H1 (cell line): ENCODE data around the gene SLC28A1. TPM values are rescaled to one million over a fixed set of nuclear protein-coding genes. Genes with fewer than 3 reads are reported as not detected.

Source experiments
- CTCF ChIA-PET: fragments of 300-600 bp; sonication (Branson Sonifier 250); formaldehyde crosslinking; loops from one replicate; lab custom pipeline; 2021; ENCODE audit not compliant: partially characterized antibody; lab: Charles Lee
- POLR2A ChIA-PET: fragments of 300-600 bp; sonication (Branson Sonifier 250); formaldehyde crosslinking; loops from one replicate; lab custom pipeline; 2021; ENCODE audit warnings: inconsistent platforms; ENCODE audit not compliant: partially characterized antibody; lab: Charles Lee
- DNase-seq, 2 experiments: peaks; one replicate each; pipeline versions ENCODE4 v3.0.0 to v3.0.0-alpha.2; 2010 to 2022; ENCODE audit warnings: low spot score in 2 of 2, low read depth in 1 of 2, mixed read lengths in 1 of 2
- FAIRE-seq: peaks from 2 replicates; lab custom pipeline; 2011; peaks lifted over from hg19 to GRCh38; lab: Jason Lieb, UNC
- H2AFZ ChIP-seq: 2 replicates; pipeline ENCODE4 v1.8.1; 2012; ENCODE audit warnings: low read length, inconsistent platforms
- H2AK5ac ChIP-seq: 2 replicates; pipeline ENCODE4 v1.6.1; 2013; ENCODE audit warnings: low read depth, low read length
- H2BK120ac ChIP-seq: replicated peaks from 2 replicates; pipeline ENCODE3; 2013; ENCODE audit warnings: low read depth, low read length, inconsistent platforms
- H2BK12ac ChIP-seq: 2 replicates; pipeline ENCODE4 v1.6.1; 2013; ENCODE audit warnings: low read depth, low read length
- H2BK15ac ChIP-seq: 2 replicates; pipeline ENCODE4 v1.6.1; 2013; ENCODE audit warnings: low read length
- H2BK20ac ChIP-seq: 2 replicates; pipeline ENCODE4 v1.6.1; 2013; ENCODE audit warnings: low read length
- H2BK5ac ChIP-seq: 2 replicates; pipeline ENCODE4 v1.6.1; 2013; ENCODE audit warnings: low read depth, low read length
- H3K14ac ChIP-seq: 2 replicates; pipeline ENCODE4 v1.6.1; 2013; ENCODE audit warnings: inconsistent platforms; ENCODE audit not compliant: insufficient read length
- H3K18ac ChIP-seq: 2 replicates; pipeline ENCODE4 v1.6.1; 2013; ENCODE audit warnings: low read length; ENCODE audit errors: extremely low read depth
- H3K23ac ChIP-seq: 2 replicates; pipeline ENCODE4 v1.6.1; 2013; ENCODE audit warnings: inconsistent platforms; ENCODE audit not compliant: insufficient read length
- H3K23me2 ChIP-seq: 2 replicates; pipeline ENCODE4 v1.6.1; 2013; ENCODE audit warnings: low read depth, low read length
- H3K27ac ChIP-seq: 2 replicates; pipeline ENCODE4 v1.6.1; 2011; ENCODE audit warnings: low read depth, low read length, inconsistent platforms
- H3K27me3 ChIP-seq, 4 experiments: replicated peaks in 1 of 4; 1 replicate in 1 of 4; 2 replicates in 3 of 4; pipeline versions ENCODE4 v1.6.1 to v1.8.1; 2011 to 2013; ENCODE audit warnings: low read length in 3 of 4, mild to moderate bottlenecking in 3 of 4, inconsistent platforms in 2 of 4, mixed read lengths in 2 of 4, moderate library complexity in 1 of 4; ENCODE audit not compliant: control insufficient read depth in 3 of 4, insufficient read depth in 3 of 4; ENCODE audit errors: extremely low read depth in 1 of 4
- H3K36me3 ChIP-seq, 4 experiments: 2 replicates each; pipeline versions ENCODE4 v1.6.1 to v1.8.1; 2011 to 2013; ENCODE audit warnings: mild to moderate bottlenecking in 4 of 4, low read length in 3 of 4, moderate library complexity in 2 of 4, control low read depth in 1 of 4, inconsistent platforms in 1 of 4; ENCODE audit not compliant: insufficient read depth in 4 of 4, control insufficient read depth in 2 of 4
- H3K4ac ChIP-seq: replicated peaks from 2 replicates; pipeline ENCODE3; 2013; ENCODE audit warnings: low read length, low read depth, mixed read lengths, inconsistent platforms; ENCODE audit not compliant: insufficient read length
- H3K4me1 ChIP-seq, 4 experiments: replicated peaks in 1 of 4; 1 replicate in 1 of 4; 2 replicates in 3 of 4; pipeline versions ENCODE4 v1.6.1 to v1.8.1; 2011 to 2013; ENCODE audit warnings: low read length in 3 of 4, inconsistent platforms in 2 of 4, mixed read lengths in 1 of 4; ENCODE audit not compliant: insufficient read depth in 4 of 4, control insufficient read depth in 3 of 4
- H3K4me2 ChIP-seq, 2 experiments: 2 replicates each; pipeline versions ENCODE4 v1.6.1 to v1.8.1; 2011 to 2013; ENCODE audit warnings: low read depth in 2 of 2, low read length in 2 of 2, control low read depth in 1 of 2, inconsistent platforms in 1 of 2, mild to moderate bottlenecking in 1 of 2; ENCODE audit not compliant: insufficient read depth in 1 of 2
- H3K4me3 ChIP-seq, 4 experiments: fragments of 200-600, 300-600 bp in 1 of 4; sonication (generic), shearing (Covaris generic), sonication (Bioruptor Twin) in 1 of 4; 2 replicates each; pipeline versions ENCODE4 v1.5.1 to v1.8.1; 2011 to 2016; ENCODE audit warnings: low read length in 4 of 4, low read depth in 3 of 4, control low read depth in 2 of 4, inconsistent platforms in 2 of 4, mild to moderate bottlenecking in 2 of 4, mixed read lengths in 1 of 4, moderate library complexity in 1 of 4; ENCODE audit not compliant: insufficient read depth in 2 of 4; ENCODE audit errors: extremely low read depth in 1 of 4
- H3K56ac ChIP-seq: replicated peaks from 2 replicates; pipeline ENCODE3; 2013; ENCODE audit warnings: low read depth, mild to moderate bottlenecking, mixed read lengths, low read length, inconsistent platforms; ENCODE audit not compliant: insufficient read length
- H3K79me1 ChIP-seq: 2 replicates; pipeline ENCODE4 v1.6.1; 2013; ENCODE audit warnings: low read depth, low read length, control low read depth
- H3K79me2 ChIP-seq, 2 experiments: 2 replicates each; pipeline versions ENCODE4 v1.6.1 to v1.8.1; 2012 to 2013; ENCODE audit warnings: low read length in 2 of 2, mild to moderate bottlenecking in 2 of 2, inconsistent platforms in 1 of 2; ENCODE audit not compliant: insufficient read depth in 2 of 2, control insufficient read depth in 1 of 2
- H3K9ac ChIP-seq, 4 experiments: replicated peaks in 1 of 4; 1 replicate in 1 of 4; 2 replicates in 3 of 4; pipeline versions ENCODE4 v1.6.1 to v1.8.1; 2011 to 2013; ENCODE audit warnings: low read depth in 3 of 4, low read length in 3 of 4, control low read depth in 2 of 4, mild to moderate bottlenecking in 2 of 4, moderate library complexity in 2 of 4, inconsistent platforms in 1 of 4; ENCODE audit errors: extremely low read depth in 1 of 4
- H3K9me3 ChIP-seq, 2 experiments: 2 replicates each; pipeline versions ENCODE4 v1.6.1 to v1.8.1; 2012 to 2013; ENCODE audit warnings: mild to moderate bottlenecking in 2 of 2, moderate library complexity in 2 of 2, control low read depth in 1 of 2, inconsistent platforms in 1 of 2, low read depth in 1 of 2, low read length in 1 of 2, mixed read lengths in 1 of 2; ENCODE audit not compliant: insufficient read depth in 2 of 2
- H4K20me1 ChIP-seq, 2 experiments: replicated peaks in 1 of 2; 2 replicates each; pipeline versions ENCODE3 to v1.8.1; 2011 to 2013; ENCODE audit warnings: inconsistent platforms in 2 of 2, low read length in 2 of 2, mild to moderate bottlenecking in 1 of 2; ENCODE audit not compliant: insufficient read depth in 2 of 2, control insufficient read depth in 1 of 2
- H4K5ac ChIP-seq: 2 replicates; pipeline ENCODE4 v1.6.1; 2013; ENCODE audit warnings: low read length, low read depth, mixed read lengths, inconsistent platforms; ENCODE audit not compliant: insufficient read length
- H4K8ac ChIP-seq: 2 replicates; pipeline ENCODE4 v1.8.0; 2013; ENCODE audit warnings: mild to moderate bottlenecking, moderate library complexity, low read length, inconsistent platforms; ENCODE audit not compliant: insufficient read depth; ENCODE audit errors: extremely low read depth
- H4K91ac ChIP-seq: replicated peaks from 2 replicates; pipeline ENCODE3; 2013; ENCODE audit warnings: low read length, mixed read lengths, inconsistent platforms; ENCODE audit not compliant: insufficient read length
- CHD1 ChIP-seq: IDR thresholded peaks from 2 replicates; pipeline ENCODE4 v1.6.1; 2012; ENCODE audit warnings: low read depth, low read length, improper control_type of control experiment
- CHD2 ChIP-seq: IDR thresholded peaks from 2 replicates; pipeline ENCODE4 v1.6.1; 2012; ENCODE audit warnings: low read length, improper control_type of control experiment
- RBBP5 ChIP-seq: IDR thresholded peaks from 2 replicates; pipeline ENCODE4 v1.7.1; 2012; ENCODE audit warnings: low read depth, mild to moderate bottlenecking, inconsistent platforms, low read length, moderate library complexity, borderline replicate concordance
- SIN3A ChIP-seq, 2 experiments: IDR thresholded peaks in 1 of 2; conservative IDR thresholded peaks in 1 of 2; 2 replicates each; pipeline ENCODE4 v1.6.1; 2011 to 2012; ENCODE audit warnings: low read length in 2 of 2, improper control_type of control experiment in 1 of 2, low read depth in 1 of 2, mild to moderate bottlenecking in 1 of 2
- SP1 ChIP-seq: IDR thresholded peaks from 2 replicates; pipeline ENCODE4 v1.6.1; 2011; ENCODE audit warnings: low read depth, low read length
- TCF12 ChIP-seq: IDR thresholded peaks from 2 replicates; pipeline ENCODE4 v1.6.1; 2011; ENCODE audit warnings: low read depth, mild to moderate bottlenecking, low read length
- WGBS, 2 experiments: shearing (Covaris generic) in 1 of 2; methylation state at CpG; one replicate each; pipeline versions ENCODE4 v1.1.6 to v1.1.7; 2013 to 2015; ENCODE audit warnings: low lambda C conversion rate in 2 of 2, mixed read lengths in 2 of 2, inconsistent platforms in 1 of 2, low coverage in 1 of 2, missing lambda C conversion rate in 1 of 2; ENCODE audit not compliant: insufficient replicate concordance in 2 of 2, insufficient coverage in 1 of 2, insufficient read length in 1 of 2; ENCODE audit errors: extremely low coverage in 1 of 2, missing lambda C conversion rate in 1 of 2; 5-methylcytosine and 5-hydroxymethylcytosine counted together
- polyA plus RNA-seq, 7 experiments: library from polyadenylated mRNA; depleted of rRNA in 3 of 7; stranded (reverse) in 5 of 7; unstranded in 2 of 7; fragments of >200 nt in 5 of 7; fragments of 200-250 nt in 2 of 7; gene quantifications; 1 replicate in 5 of 7; 2 replicates in 1 of 7; 4 replicates in 1 of 7; pipeline versions ENCODE4 v1.2.1 to v1.2.3, GENCODE V29; 2011 to 2013; ENCODE audit warnings: missing spikeins in 2 of 7, mixed read lengths in 2 of 7
- total RNA-seq: library from RNA; stranded (reverse); fragmentation: NEBNext Ultra II Directional; extraction: Animal tissue kit (Norgen Biotek cat#: 25700); gene quantifications from 2 replicates; pipeline ENCODE4 v1.2.1, GENCODE V29; 2021

Gene SLC28A1
- total and polyA plus RNA-seq, 2 of the 8 experiments (the other 6 are each of a cell fraction or from before 2014, with no cell fraction given): 0.09 TPM; not detected in 1

- Histone ChIP-seq H3K27ac (no peak overlapping the region), H3K79me2 (no peaks in the 10 kb centered on the region), H2BK120ac (no peak overlapping the region), H3K23ac (no peak overlapping the region), H3K4me1 (peaks cover 0 to 8% (median 4%) of the 10 kb centered on the region in 4 experiments; a peak in 6 of 7 replicates), H2BK15ac (no peak overlapping the region), H2BK5ac (peak overlapping the region; percentile 60; the same call in 1 of the 2 replicates), H4K5ac (peak overlapping the region; percentile 39), H3K4me3 (no peak overlapping the region), H2AFZ (peak overlapping the region; percentile 11), H3K4me2 (no peak overlapping the region), H2BK12ac (peak overlapping the region; percentile 91; the same call in 1 of the 2 replicates), H3K4ac (peak overlapping the region; percentile 73), H3K23me2 (peaks cover 2% of the 10 kb centered on the region; the same call in 1 of the 2 replicates), H4K8ac (no peak overlapping the region), H3K9me3 (peaks cover 3 to 11% of the 10 kb centered on the region in 2 experiments; a peak in 1 of 4 replicates), H3K56ac (no peak overlapping the region), H3K36me3 (no peaks in the 10 kb centered on the region), H2BK20ac (peak overlapping the region; percentile 90; the same call in 1 of the 2 replicates), H4K91ac (no peak overlapping the region), H3K14ac (no peak overlapping the region), H4K20me1 (no peaks in the 10 kb centered on the region), H3K79me1 (no peaks in the 10 kb centered on the region), H3K9ac (no peak overlapping the region), H3K27me3 (no peaks in the 10 kb centered on the region; a peak in 1 of 7 replicates), H3K18ac (no peak overlapping the region; the same call in 1 of the 2 replicates), H2AK5ac (no peak overlapping the region)
- 75% methylated on average over 13 of the region's 13 CpGs; no CpG with 5 or more reads in 1 of the 2 experiments for WGBS, 2 experiments
- FAIRE-seq: no peak
- ChIA-PET POLR2A (no interaction called here), CTCF (no interaction called here)
- no peak for DNase-seq
- TF ChIP-seq SP1 (0 out of 2 replicates have a peak, but pooled peaks have one; percentile 13), CHD2 (no peak), CHD1 (no peak), RBBP5 (no peak), SIN3A (conservative IDR thresholded peaks at IDR 0.05 in 1 of 2, IDR thresholded peaks at IDR 0.05 in 1 of 2; ENCODE audit: low read depth in 1 of 2, low read length in 2 of 2) (no peak), TCF12 (peak; percentile 50; the same call in 1 of the 2 replicates)
Observed at GRCh38 chr15:84960391-84961113, 76.1 kb downstream of the SLC28A1 start.
